ENCODE results near the gene TPRKB.

- no peak for TF ChIP-seq EZH2phosphoT487 (IDR thresholded peaks at IDR 0.05; ENCODE audit: low read depth)
- TF ChIP-seq, protein P1, sequence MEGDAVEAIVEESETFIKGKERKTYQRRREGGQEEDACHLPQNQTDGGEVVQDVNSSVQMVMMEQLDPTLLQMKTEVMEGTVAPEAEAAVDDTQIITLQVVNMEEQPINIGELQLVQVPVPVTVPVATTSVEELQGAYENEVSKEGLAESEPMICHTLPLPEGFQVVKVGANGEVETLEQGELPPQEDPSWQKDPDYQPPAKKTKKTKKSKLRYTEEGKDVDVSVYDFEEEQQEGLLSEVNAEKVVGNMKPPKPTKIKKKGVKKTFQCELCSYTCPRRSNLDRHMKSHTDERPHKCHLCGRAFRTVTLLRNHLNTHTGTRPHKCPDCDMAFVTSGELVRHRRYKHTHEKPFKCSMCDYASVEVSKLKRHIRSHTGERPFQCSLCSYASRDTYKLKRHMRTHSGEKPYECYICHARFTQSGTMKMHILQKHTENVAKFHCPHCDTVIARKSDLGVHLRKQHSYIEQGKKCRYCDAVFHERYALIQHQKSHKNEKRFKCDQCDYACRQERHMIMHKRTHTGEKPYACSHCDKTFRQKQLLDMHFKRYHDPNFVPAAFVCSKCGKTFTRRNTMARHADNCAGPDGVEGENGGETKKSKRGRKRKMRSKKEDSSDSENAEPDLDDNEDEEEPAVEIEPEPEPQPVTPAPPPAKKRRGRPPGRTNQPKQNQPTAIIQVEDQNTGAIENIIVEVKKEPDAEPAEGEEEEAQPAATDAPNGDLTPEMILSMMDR (IDR thresholded peaks at IDR 0.05; ENCODE audit: low read depth, low read length) = no peak
Observed at GRCh38 chr2:73705091-73705490, 32.1 kb downstream of the TPRKB start.
